Measurements from ENCODE around the gene CCDC183.
"Not testable (repeated sequence)": the region's sequence is repeated elsewhere in the genome, so short reads cannot be mapped to it uniquely, and the experiment has no call there.

DNA sequence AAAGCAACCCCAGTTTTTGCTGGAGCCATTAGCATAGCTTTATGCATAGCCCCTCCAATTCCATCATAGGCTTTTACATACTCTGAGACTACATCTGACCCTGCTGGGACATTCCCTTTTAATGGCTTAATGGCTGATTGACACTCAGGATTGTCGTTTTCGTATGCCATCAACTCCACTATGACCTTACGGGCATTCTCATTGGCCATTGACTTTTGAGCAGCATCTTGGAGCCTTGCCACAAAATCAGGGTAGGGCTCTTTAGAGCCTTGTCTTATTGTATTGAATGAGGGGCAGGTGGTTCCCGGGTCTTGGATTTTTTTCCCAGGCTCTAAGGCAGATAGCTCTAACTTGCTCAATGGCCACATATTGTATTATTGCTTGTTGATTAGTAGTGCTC lies 9.2 kb upstream of the CCDC183 start:
- TF ChIP-seq, protein P1, sequence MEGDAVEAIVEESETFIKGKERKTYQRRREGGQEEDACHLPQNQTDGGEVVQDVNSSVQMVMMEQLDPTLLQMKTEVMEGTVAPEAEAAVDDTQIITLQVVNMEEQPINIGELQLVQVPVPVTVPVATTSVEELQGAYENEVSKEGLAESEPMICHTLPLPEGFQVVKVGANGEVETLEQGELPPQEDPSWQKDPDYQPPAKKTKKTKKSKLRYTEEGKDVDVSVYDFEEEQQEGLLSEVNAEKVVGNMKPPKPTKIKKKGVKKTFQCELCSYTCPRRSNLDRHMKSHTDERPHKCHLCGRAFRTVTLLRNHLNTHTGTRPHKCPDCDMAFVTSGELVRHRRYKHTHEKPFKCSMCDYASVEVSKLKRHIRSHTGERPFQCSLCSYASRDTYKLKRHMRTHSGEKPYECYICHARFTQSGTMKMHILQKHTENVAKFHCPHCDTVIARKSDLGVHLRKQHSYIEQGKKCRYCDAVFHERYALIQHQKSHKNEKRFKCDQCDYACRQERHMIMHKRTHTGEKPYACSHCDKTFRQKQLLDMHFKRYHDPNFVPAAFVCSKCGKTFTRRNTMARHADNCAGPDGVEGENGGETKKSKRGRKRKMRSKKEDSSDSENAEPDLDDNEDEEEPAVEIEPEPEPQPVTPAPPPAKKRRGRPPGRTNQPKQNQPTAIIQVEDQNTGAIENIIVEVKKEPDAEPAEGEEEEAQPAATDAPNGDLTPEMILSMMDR (conservative IDR thresholded peaks at IDR 0.05; ENCODE audit: low read length), result not testable (repeated sequence)
- not testable (repeated sequence) for TF ChIP-seq EZH2phosphoT487 (IDR thresholded peaks at IDR 0.05; ENCODE audit: borderline replicate concordance)
